IMR-90 (cell line): ENCODE data around the gene RBMXL3. TPM values are rescaled to one million over a fixed set of nuclear protein-coding genes. Genes with fewer than 3 reads are reported as not detected.

ENCODE experiments used
- ATAC-seq: fragments of 200-7000 bp; cut with Tn5 transposase; 2 replicates; pipeline ENCODE4 v1.9.1; 2020; ENCODE audit warnings: low read depth, mild to moderate bottlenecking, moderate library complexity
- BruUV-seq: library from RNA; stranded (reverse); fragments of 400-500 nt; replicated peaks from 2 replicates; lab custom pipeline; 2021; lab: Mats Ljungman, UMichigan
- CTCF ChIA-PET: fragments of 300-600 bp; formaldehyde crosslinking; extraction: SDS; loops from one replicate; lab custom pipeline; 2021; ENCODE audit warnings: antibody characterized with exemption; lab: Yijun Ruan, JAX
- POLR2A ChIA-PET: fragments of 300-600 bp; sonication (Branson Sonifier 250); formaldehyde crosslinking; loops from one replicate; lab custom pipeline; 2022; ENCODE audit warnings: antibody characterized with exemption; ENCODE audit not compliant: unreplicated experiment; lab: Charles Lee
- DNase-seq: peaks from one replicate; pipeline ENCODE4 v3.0.0; 2013
- H2AFZ ChIP-seq: replicated peaks from 2 replicates; pipeline ENCODE3; 2013; ENCODE audit warnings: low read length, mild to moderate bottlenecking; ENCODE audit not compliant: poor library complexity
- H2AK5ac ChIP-seq: 2 replicates; pipeline ENCODE4 v1.6.1; 2013; ENCODE audit warnings: low read depth, low read length, inconsistent platforms
- H2AK9ac ChIP-seq: replicated peaks from 2 replicates; pipeline ENCODE3; 2013; ENCODE audit warnings: mild to moderate bottlenecking, low read depth, low read length, moderate library complexity; ENCODE audit not compliant: poor library complexity
- H2BK120ac ChIP-seq: 2 replicates; pipeline ENCODE4 v1.6.1; 2013; ENCODE audit warnings: low read depth, low read length, inconsistent platforms
- H2BK15ac ChIP-seq: 3 replicates; pipeline ENCODE4 v1.6.1; 2013; ENCODE audit warnings: low read depth, low read length, inconsistent platforms
- H2BK20ac ChIP-seq: 2 replicates; pipeline ENCODE4 v1.6.1; 2013; ENCODE audit warnings: low read depth, mild to moderate bottlenecking, inconsistent platforms, low read length, moderate library complexity
- H2BK5ac ChIP-seq: 2 replicates; pipeline ENCODE4 v1.6.1; 2013; ENCODE audit warnings: mild to moderate bottlenecking, low read depth, low read length, inconsistent platforms; ENCODE audit not compliant: poor library complexity, severe bottlenecking
- H3K14ac ChIP-seq: replicated peaks from 2 replicates; pipeline ENCODE4 v1.6.1; 2013; ENCODE audit warnings: low read depth, low read length, inconsistent platforms
- H3K18ac ChIP-seq: 2 replicates; pipeline ENCODE4 v1.6.1; 2013; ENCODE audit warnings: low read depth, low read length, control low read depth
- H3K23ac ChIP-seq: 2 replicates; pipeline ENCODE4 v1.6.1; 2013; ENCODE audit warnings: low read depth, low read length, inconsistent platforms
- H3K27ac ChIP-seq: 2 replicates; pipeline ENCODE4 v1.5.1; 2013; ENCODE audit warnings: mild to moderate bottlenecking, control low read depth, low read length; ENCODE audit not compliant: insufficient read depth
- H3K27me3 ChIP-seq: 2 replicates; pipeline ENCODE4 v1.6.1; 2013; ENCODE audit warnings: low read length; ENCODE audit not compliant: control insufficient read depth, insufficient read depth
- H3K36me3 ChIP-seq: 2 replicates; pipeline ENCODE4 v1.6.1; 2013; ENCODE audit warnings: low read length, mixed read lengths; ENCODE audit not compliant: control insufficient read depth, insufficient read depth
- H3K4ac ChIP-seq: 2 replicates; pipeline ENCODE4 v1.6.1; 2013; ENCODE audit warnings: low read depth, low read length, inconsistent platforms
- H3K4me1 ChIP-seq: 2 replicates; pipeline ENCODE4 v1.6.1; 2013; ENCODE audit warnings: low read length, mixed read lengths; ENCODE audit not compliant: control insufficient read depth, insufficient read depth
- H3K4me2 ChIP-seq: 2 replicates; pipeline ENCODE4 v1.6.1; 2013; ENCODE audit warnings: low read depth, mild to moderate bottlenecking, control low read depth, low read length, moderate library complexity
- H3K4me3 ChIP-seq: 2 replicates; pipeline ENCODE4 v1.5.1; 2013; ENCODE audit warnings: low read depth, mild to moderate bottlenecking, control low read depth, low read length, moderate library complexity; ENCODE audit not compliant: insufficient read depth
- H3K56ac ChIP-seq: 2 replicates; pipeline ENCODE4 v1.6.1; 2013; ENCODE audit warnings: low read length, inconsistent platforms; ENCODE audit not compliant: insufficient read depth; ENCODE audit errors: extremely low read depth
- H3K79me1 ChIP-seq, 2 experiments: 2 replicates each; pipeline ENCODE4 v1.6.1; 2013; ENCODE audit warnings: low read length in 2 of 2, inconsistent platforms in 1 of 2, low read depth in 1 of 2
- H3K9ac ChIP-seq: 2 replicates; pipeline ENCODE4 v1.6.1; 2013; ENCODE audit warnings: low read depth, low read length, control low read depth
- H3K9me1 ChIP-seq: 2 replicates; pipeline ENCODE4 v1.6.1; 2013; ENCODE audit warnings: low read length, inconsistent platforms; ENCODE audit not compliant: insufficient read depth
- H3K9me3 ChIP-seq: 2 replicates; pipeline ENCODE4 v1.6.1; 2013; ENCODE audit warnings: low read length; ENCODE audit not compliant: control insufficient read depth, insufficient read depth
- H4K20me1 ChIP-seq: 2 replicates; pipeline ENCODE4 v1.6.1; 2013; ENCODE audit warnings: low read length, inconsistent platforms; ENCODE audit not compliant: insufficient read depth
- H4K5ac ChIP-seq: 2 replicates; pipeline ENCODE4 v1.6.1; 2013; ENCODE audit warnings: mild to moderate bottlenecking, low read depth, low read length, control low read depth
- H4K8ac ChIP-seq, 2 experiments: 2 replicates each; pipeline ENCODE4 v1.6.1; 2013; ENCODE audit warnings: low read depth in 2 of 2, low read length in 2 of 2, control low read depth in 1 of 2, inconsistent platforms in 1 of 2
- H4K91ac ChIP-seq: 2 replicates; pipeline ENCODE4 v1.6.1; 2013; ENCODE audit warnings: low read depth, low read length, inconsistent platforms; ENCODE audit not compliant: insufficient read depth
- FOS ChIP-seq: fragments of 150-350 bp; IDR thresholded peaks from 2 replicates; pipeline ENCODE4 v1.6.1; 2016; ENCODE audit warnings: low read depth, low read length
- RCOR1 ChIP-seq: IDR thresholded peaks from 2 replicates; pipeline ENCODE4 v1.6.1; 2012; ENCODE audit warnings: mild to moderate bottlenecking, low read length, improper control_type of control experiment; ENCODE audit not compliant: insufficient replicate concordance
- RFX5 ChIP-seq: IDR thresholded peaks from 2 replicates; pipeline ENCODE4 v1.8.0; 2012; ENCODE audit warnings: low read depth, mild to moderate bottlenecking, low read length, moderate library complexity
- dilution Hi-C: fragments of 300-500 bp; cut with HindIII; formaldehyde crosslinking; loops from one replicate; pipeline ENCODE4 v1.14.3; 2018; ENCODE audit warnings: low sequenced_read_pairs; ENCODE audit not compliant: unreplicated experiment
- in situ Hi-C: fragments of 300-500 bp; cut with MboI; formaldehyde crosslinking; loops from 3 replicates; pipeline ENCODE4 v1.14.3; 2019; ENCODE audit warnings: low sequenced_read_pairs, inconsistent platforms, mixed read lengths
- intact Hi-C: fragments of 100-400 bp; cut with micrococcal nuclease; formaldehyde crosslinking; loops from 2 replicates; pipeline ENCODE4 v1.10.0; 2022
- polyA plus RNA-seq, 3 experiments: library from polyadenylated mRNA; depleted of rRNA; stranded (reverse); fragments of >200 nt; gene quantifications; 2 replicates each; pipeline ENCODE4 v1.2.3, GENCODE V29; 2012; ENCODE audit warnings: low replicate concordance in 1 of 3
- total RNA-seq: library from RNA; depleted of rRNA; stranded (reverse); fragments of >200 nt; gene quantifications from 2 replicates; pipeline ENCODE4 v1.2.3, GENCODE V29; 2012

RBMXL3 gene
- total and polyA plus RNA-seq, 2 of the 4 experiments (the other 2 are of a cell fraction): not detected

GRCh38 chrX:115142057-115142456 lies 47.2 kb upstream of the RBMXL3 start:
- Histone ChIP-seq H3K9me3 (peaks cover 2% of the 10 kb centered on the region; the same call in 1 of the 2 replicates), H3K27me3 (no peaks in the 10 kb centered on the region; the same call in 1 of the 2 replicates), H2AFZ (no peak overlapping the region), H3K27ac (no peak overlapping the region), H2BK15ac (no peak overlapping the region), H3K18ac (no peak overlapping the region), H4K5ac (no peak overlapping the region), H3K9me1 (no peaks in the 10 kb centered on the region; the same call in 1 of the 2 replicates), H3K4me3 (no peak overlapping the region), H3K56ac (no peak overlapping the region), H3K4ac (no peak overlapping the region), H3K36me3 (peaks cover 7% of the 10 kb centered on the region), H2AK5ac (no peak overlapping the region), H2AK9ac (no peak overlapping the region), H3K9ac (no peak overlapping the region), H4K20me1 (no peaks in the 10 kb centered on the region), H3K4me2 (no peak overlapping the region), H2BK120ac (no peak overlapping the region), H3K23ac (no peak overlapping the region), H3K14ac (no peak overlapping the region), H3K79me1 (no peaks in the 10 kb centered on the region), H4K8ac (no peak overlapping the region), H2BK20ac (no peak overlapping the region), H3K4me1 (no peaks in the 10 kb centered on the region), H4K91ac (no peak overlapping the region), H2BK5ac (no peak overlapping the region)
- ChIA-PET POLR2A (no interaction called here), CTCF (no interaction called here)
- TF ChIP-seq RFX5: no peak
- no peak for TF ChIP-seq RCOR1
- TF ChIP-seq FOS: no peak
- ATAC-seq (no peak), DNase-seq (no peak)
- BruUV-seq: no TSS peak
- intact Hi-C loops: no loop called here
- in situ Hi-C loops: loop anchor here (25.0 kb wide), 1 partner anchor 530 kb away; no protein-coding TSS in a partner anchor
- dilution Hi-C loops: no loop called here
